ENCODE data around the gene NUDCD2.

DNA sequence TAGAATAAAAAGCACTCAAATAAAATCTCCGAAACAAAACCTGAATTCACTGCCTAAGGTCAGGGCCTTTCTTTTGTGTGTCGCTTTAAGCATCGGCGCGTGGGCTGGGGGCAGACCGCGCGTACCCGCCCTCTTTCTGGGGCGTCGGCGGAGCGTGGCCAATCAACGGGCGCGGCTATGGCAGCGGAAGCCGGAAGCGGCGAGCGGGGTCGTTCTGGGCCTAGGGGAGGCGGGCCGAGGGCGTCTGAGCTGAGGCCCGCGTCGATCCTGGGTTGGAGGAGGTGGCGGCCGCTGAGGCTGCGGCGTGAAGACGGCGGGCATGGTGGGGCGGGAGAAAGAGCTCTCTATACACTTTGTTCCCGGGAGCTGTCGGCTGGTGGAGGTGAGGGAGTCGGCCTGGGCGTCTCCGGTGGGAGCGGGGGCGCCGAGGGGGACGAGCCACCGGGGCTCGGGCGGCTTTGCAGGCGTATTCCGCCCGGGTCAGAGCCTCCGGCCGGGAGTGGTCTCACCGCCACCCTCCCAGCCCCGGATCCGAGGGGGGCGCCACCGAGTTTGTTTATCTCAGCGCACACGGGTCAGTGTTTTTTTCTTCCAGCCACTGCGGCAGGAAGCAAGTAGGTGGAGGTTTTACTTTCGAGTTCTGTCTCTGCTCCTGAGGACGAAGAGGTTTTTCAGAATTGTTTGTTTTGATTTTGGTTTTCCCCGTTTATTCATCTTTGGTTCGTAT, 45.6 kb upstream of the NUDCD2 start, which contains the start of gene MAT2B:
- TF ChIP-seq, protein P1, sequence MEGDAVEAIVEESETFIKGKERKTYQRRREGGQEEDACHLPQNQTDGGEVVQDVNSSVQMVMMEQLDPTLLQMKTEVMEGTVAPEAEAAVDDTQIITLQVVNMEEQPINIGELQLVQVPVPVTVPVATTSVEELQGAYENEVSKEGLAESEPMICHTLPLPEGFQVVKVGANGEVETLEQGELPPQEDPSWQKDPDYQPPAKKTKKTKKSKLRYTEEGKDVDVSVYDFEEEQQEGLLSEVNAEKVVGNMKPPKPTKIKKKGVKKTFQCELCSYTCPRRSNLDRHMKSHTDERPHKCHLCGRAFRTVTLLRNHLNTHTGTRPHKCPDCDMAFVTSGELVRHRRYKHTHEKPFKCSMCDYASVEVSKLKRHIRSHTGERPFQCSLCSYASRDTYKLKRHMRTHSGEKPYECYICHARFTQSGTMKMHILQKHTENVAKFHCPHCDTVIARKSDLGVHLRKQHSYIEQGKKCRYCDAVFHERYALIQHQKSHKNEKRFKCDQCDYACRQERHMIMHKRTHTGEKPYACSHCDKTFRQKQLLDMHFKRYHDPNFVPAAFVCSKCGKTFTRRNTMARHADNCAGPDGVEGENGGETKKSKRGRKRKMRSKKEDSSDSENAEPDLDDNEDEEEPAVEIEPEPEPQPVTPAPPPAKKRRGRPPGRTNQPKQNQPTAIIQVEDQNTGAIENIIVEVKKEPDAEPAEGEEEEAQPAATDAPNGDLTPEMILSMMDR (IDR thresholded peaks at IDR 0.05): peak; percentile 76
- no peak for TF ChIP-seq EZH2 (IDR thresholded peaks at IDR 0.05; ENCODE audit: borderline replicate concordance, insufficient read depth, low read depth, low read length, poor library complexity, severe bottlenecking)

All from B cell (primary cell).